ENCODE results near the gene TTLL6. TPM values are rescaled to one million over a fixed set of nuclear protein-coding genes. Genes with fewer than 3 reads are reported as not detected.

TTLL6 gene
- total and polyA plus RNA-seq, 4 donors: 0.94 to 2.8 (median 1.6) TPM

DNA sequence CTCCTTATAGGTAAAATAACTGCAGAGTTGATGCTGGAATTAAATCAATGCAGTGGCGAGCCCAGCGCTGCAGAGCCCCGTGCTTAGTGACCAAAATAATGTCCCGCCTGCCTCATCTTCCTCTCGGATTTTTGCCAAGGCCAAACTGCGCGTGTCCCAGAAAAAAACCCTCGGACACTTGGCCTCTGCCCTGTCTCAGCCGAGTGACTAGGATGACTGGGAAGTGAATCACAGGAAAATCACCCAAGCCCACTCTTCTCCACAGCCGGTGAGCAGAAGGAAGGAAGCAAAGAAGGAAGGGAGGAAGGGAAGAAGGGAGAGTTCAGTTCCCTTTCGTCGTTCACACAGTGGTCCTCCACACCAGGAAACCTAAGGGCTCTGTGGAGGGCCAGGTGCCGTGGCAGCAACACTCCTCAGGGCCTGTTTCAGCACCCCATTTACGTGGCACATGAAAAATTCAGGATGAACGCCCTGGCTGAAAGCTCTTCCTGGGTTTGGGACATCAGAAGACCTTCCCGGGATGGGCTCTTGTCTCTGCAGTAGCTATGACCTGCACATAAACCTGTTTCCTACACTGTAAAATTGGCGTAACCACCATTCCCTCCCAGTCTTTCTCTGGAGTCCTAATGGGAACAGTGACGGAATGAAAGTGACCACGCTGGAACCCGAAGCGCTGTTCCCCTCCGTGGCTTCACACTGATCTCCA lies 63.1 kb downstream of the TTLL6 start:
- Histone ChIP-seq H3K4me1 (ENCODE audit: control insufficient read depth in 5 of 5, insufficient read depth in 5 of 5, low read length in 5 of 5) (peaks cover 0 to 1% (median 0%) of the 10 kb centered on the region in 5 donors), H3K9me3 (ENCODE audit: control insufficient read depth in 4 of 4, insufficient read depth in 3 of 4, low read length in 3 of 4) (peaks cover 0 to 12% (median 0%) of the 10 kb centered on the region in 4 donors), H3K27me3 (ENCODE audit: control insufficient read depth in 3 of 3, insufficient read depth in 3 of 3, low read length in 2 of 3) (peaks cover 13 to 95% (median 94%) of the 10 kb centered on the region in 3 donors), H3K4me3 (no peak overlapping the region), H3K9ac (ENCODE audit: insufficient read depth in 1 of 2, low read length in 2 of 2) (no peak overlapping the region), H3K36me3 (ENCODE audit: control insufficient read depth in 4 of 4, insufficient read depth in 4 of 4, low read length in 4 of 4) (no peaks in the 10 kb centered on the region), H3K27ac (ENCODE audit: low read depth in 1 of 2, low read length in 1 of 2) (no peak overlapping the region)
- TF ChIP-seq, protein P1, sequence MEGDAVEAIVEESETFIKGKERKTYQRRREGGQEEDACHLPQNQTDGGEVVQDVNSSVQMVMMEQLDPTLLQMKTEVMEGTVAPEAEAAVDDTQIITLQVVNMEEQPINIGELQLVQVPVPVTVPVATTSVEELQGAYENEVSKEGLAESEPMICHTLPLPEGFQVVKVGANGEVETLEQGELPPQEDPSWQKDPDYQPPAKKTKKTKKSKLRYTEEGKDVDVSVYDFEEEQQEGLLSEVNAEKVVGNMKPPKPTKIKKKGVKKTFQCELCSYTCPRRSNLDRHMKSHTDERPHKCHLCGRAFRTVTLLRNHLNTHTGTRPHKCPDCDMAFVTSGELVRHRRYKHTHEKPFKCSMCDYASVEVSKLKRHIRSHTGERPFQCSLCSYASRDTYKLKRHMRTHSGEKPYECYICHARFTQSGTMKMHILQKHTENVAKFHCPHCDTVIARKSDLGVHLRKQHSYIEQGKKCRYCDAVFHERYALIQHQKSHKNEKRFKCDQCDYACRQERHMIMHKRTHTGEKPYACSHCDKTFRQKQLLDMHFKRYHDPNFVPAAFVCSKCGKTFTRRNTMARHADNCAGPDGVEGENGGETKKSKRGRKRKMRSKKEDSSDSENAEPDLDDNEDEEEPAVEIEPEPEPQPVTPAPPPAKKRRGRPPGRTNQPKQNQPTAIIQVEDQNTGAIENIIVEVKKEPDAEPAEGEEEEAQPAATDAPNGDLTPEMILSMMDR (IDR thresholded peaks at IDR 0.05; ENCODE audit: control extremely low read depth, extremely low read depth): no peak
- DNase-seq (no peak), ATAC-seq (ENCODE audit: insufficient read depth, low FRiP score) (no peak)
- WGBS, 2 donors: 14% methylated on average over 22 of the region's 22 CpGs

DNA sequence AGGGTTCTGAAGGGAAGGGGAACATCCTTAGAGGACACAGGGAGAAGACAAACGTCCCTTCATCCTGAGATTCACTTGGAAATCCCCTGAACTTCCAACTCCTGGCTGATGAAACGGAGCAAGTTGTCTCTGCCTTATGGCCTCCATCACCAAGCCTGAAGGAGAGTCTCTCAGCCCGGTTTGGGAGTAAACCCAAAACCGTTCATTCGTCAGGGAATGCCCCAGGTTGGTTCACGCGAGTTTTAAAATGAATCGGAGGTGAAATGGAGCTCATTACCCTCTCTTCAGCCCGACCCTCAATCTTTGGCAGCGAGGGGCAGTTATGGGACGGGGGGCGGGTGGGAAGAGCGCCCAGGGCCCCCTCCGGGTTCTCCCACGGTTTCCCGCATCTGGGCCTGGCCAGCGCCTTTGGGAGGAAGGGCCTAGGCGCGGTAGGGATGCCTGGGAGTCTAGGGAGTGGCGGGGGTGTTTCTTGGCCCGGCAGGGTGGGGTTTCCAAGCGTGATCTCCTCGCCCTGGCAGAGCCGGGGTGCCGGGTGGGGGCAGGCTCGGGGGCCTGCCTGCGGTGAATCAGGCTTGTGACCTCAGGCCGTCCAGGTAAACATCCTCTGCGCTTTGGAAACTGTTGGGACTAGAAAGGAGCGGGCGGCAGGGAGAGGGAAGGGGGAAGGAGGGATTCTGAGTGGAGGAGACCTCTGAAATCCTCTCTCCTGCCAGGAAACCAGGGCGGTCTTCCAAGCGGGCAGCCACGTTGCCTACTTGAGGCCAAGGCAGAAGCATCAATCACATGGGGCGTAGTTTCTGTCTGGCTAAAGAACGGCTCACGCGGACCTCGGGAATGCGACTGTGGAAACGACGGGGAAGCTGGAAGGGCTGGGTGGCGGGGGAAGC lies 64.4 kb downstream of the TTLL6 start:
- DNase-seq (no peak), ATAC-seq (ENCODE audit: insufficient read depth, low FRiP score) (no peak)
- Histone ChIP-seq H3K4me1 (ENCODE audit: control insufficient read depth in 5 of 5, insufficient read depth in 5 of 5, low read length in 5 of 5) (peaks cover 0 to 1% (median 0%) of the 10 kb centered on the region in 5 donors), H3K9ac (ENCODE audit: insufficient read depth in 1 of 2, low read length in 2 of 2) (no peak overlapping the region), H3K27me3 (ENCODE audit: control insufficient read depth in 3 of 3, insufficient read depth in 3 of 3, low read length in 2 of 3) (peaks cover 10 to 99% (median 98%) of the 10 kb centered on the region in 3 donors), H3K9me3 (ENCODE audit: control insufficient read depth in 4 of 4, insufficient read depth in 3 of 4, low read length in 3 of 4) (peaks cover 0 to 12% (median 0%) of the 10 kb centered on the region in 4 donors), H3K4me3 (no peak overlapping the region), H3K36me3 (ENCODE audit: control insufficient read depth in 4 of 4, insufficient read depth in 4 of 4, low read length in 4 of 4) (no peaks in the 10 kb centered on the region), H3K27ac (ENCODE audit: low read depth in 1 of 2, low read length in 1 of 2) (no peak overlapping the region)
- WGBS, 2 donors: 9% methylated on average over 43 of the region's 43 CpGs
- TF ChIP-seq, protein P1 (IDR thresholded peaks at IDR 0.05; ENCODE audit: control extremely low read depth, extremely low read depth): no peak

DNA sequence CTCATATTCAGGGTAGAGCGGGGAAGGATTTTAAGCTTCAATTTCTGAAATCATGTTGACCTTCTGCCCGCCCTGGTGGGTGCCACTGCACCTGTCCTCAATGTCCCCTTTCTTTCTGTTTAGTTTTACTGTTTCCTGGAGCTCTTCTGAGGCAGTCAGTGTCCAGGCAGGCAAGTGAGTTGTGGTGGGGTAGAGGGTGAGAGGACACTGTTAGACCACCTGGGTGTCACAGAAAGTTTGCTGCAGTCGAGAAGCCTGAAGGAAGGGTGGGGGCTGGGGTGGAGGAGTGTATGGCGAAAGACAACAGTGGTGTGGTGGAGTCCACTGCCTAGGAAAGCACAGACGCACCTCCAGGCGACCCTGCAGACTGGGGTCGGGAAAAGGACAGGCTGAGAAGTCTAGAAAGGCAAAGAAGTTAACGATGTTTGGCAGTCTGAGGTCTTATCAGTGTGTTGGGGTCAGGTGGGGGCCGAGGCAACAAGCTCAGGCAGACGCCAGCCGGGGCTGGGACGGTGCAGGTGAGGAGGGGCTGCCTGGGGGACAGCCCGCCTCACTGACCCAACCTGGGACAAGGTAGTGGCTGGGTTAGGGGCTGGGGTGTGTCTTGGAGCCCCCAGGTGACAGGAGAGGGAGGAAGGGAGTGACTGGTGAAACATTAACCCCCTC lies 65.2 kb downstream of the TTLL6 start:
- TF ChIP-seq, protein P1 (IDR thresholded peaks at IDR 0.05; ENCODE audit: control extremely low read depth, extremely low read depth): no peak
- Histone ChIP-seq H3K4me1 (ENCODE audit: control insufficient read depth in 5 of 5, insufficient read depth in 5 of 5, low read length in 5 of 5) (peaks cover 0 to 1% (median 0%) of the 10 kb centered on the region in 5 donors), H3K4me3 (no peak overlapping the region), H3K9me3 (ENCODE audit: control insufficient read depth in 4 of 4, insufficient read depth in 3 of 4, low read length in 3 of 4) (peaks cover 0 to 12% (median 0%) of the 10 kb centered on the region in 4 donors), H3K36me3 (ENCODE audit: control insufficient read depth in 4 of 4, insufficient read depth in 4 of 4, low read length in 4 of 4) (no peaks in the 10 kb centered on the region), H3K27ac (ENCODE audit: low read depth in 1 of 2, low read length in 1 of 2) (no peak overlapping the region), H3K27me3 (ENCODE audit: control insufficient read depth in 3 of 3, insufficient read depth in 3 of 3, low read length in 2 of 3) (peaks cover 10 to 99% (median 97%) of the 10 kb centered on the region in 3 donors), H3K9ac (ENCODE audit: insufficient read depth in 1 of 2, low read length in 2 of 2) (no peak overlapping the region)
- no peak for ATAC-seq (ENCODE audit: insufficient read depth, low FRiP score)
- DNase-seq: no peak
- 8 to 10% methylated on average over 13 of the region's 13 CpGs for WGBS, 2 donors
